ENCODE data around the gene KLHL29.

DNA sequence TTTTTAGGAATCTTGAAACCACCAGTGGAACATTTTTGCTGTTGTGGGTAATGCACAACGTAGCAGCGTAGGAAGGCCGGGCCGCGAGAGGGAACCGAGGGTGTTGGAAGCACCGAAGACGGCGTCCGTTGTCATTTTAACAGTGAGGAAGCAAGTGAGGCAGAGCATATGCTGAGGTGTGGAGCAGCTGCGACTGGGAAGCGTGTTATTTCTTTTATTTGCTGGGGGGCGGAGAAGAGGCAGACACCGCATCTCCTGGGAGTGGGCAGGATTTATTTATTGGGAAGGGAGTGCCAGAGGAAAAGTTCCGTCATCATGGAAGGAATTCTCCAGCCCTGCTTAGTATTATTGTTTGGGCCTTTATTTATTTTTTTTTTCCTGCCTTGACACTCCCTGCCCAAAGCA is 232.8 kb downstream of the KLHL29 start:
- TF ChIP-seq, protein P1, sequence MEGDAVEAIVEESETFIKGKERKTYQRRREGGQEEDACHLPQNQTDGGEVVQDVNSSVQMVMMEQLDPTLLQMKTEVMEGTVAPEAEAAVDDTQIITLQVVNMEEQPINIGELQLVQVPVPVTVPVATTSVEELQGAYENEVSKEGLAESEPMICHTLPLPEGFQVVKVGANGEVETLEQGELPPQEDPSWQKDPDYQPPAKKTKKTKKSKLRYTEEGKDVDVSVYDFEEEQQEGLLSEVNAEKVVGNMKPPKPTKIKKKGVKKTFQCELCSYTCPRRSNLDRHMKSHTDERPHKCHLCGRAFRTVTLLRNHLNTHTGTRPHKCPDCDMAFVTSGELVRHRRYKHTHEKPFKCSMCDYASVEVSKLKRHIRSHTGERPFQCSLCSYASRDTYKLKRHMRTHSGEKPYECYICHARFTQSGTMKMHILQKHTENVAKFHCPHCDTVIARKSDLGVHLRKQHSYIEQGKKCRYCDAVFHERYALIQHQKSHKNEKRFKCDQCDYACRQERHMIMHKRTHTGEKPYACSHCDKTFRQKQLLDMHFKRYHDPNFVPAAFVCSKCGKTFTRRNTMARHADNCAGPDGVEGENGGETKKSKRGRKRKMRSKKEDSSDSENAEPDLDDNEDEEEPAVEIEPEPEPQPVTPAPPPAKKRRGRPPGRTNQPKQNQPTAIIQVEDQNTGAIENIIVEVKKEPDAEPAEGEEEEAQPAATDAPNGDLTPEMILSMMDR (conservative IDR thresholded peaks at IDR 0.05; ENCODE audit: low read depth, low read length), result no peak
- TF ChIP-seq EZH2 (IDR thresholded peaks at IDR 0.05; ENCODE audit: borderline replicate concordance, low read depth, low read length, poor library complexity, severe bottlenecking), result no peak
